HG03103 (cell line): ENCODE data around the gene ZNF638.

Experiments used
- ATAC-seq: cut with Tn5 transposase; IDR thresholded peaks from one replicate; pipeline ENCODE4 v1.9.1; 2021; ENCODE audit warnings: low read depth; ENCODE audit not compliant: unreplicated experiment

Gene ZNF638

GRCh38 chr2:71454221-71455010 is 122.8 kb downstream of the ZNF638 start:
- ATAC-seq, result no peak

- no peak for ATAC-seq
Observed at GRCh38 chr2:71455011-71455740, 123.6 kb downstream of the ZNF638 start.

GRCh38 chr2:71455741-71456569 is 124.4 kb downstream of the ZNF638 start:
- ATAC-seq, result no peak

- no peak for ATAC-seq
Observed at GRCh38 chr2:71456617-71457016, 125.0 kb downstream of the ZNF638 start.

- ATAC-seq, result no peak
Observed at GRCh38 chr2:71457123-71457915, 125.7 kb downstream of the ZNF638 start.

GRCh38 chr2:71457923-71458322 is 126.3 kb downstream of the ZNF638 start:
- no peak for ATAC-seq

- ATAC-seq, result no peak
Observed at GRCh38 chr2:71458413-71459083, 127.0 kb downstream of the ZNF638 start.

GRCh38 chr2:71459084-71459431 is 127.5 kb downstream of the ZNF638 start:
- no peak for ATAC-seq

GRCh38 chr2:71460056-71460455 is 128.5 kb downstream of the ZNF638 start:
- no peak for ATAC-seq

GRCh38 chr2:71460595-71461303 is 129.2 kb downstream of the ZNF638 start:
- ATAC-seq, result no peak

GRCh38 chr2:71461304-71461671 is 129.7 kb downstream of the ZNF638 start:
- no peak for ATAC-seq

- ATAC-seq, result no peak
Observed at GRCh38 chr2:71462056-71462605, 130.5 kb downstream of the ZNF638 start.

GRCh38 chr2:71462641-71463341 is 131.2 kb downstream of the ZNF638 start:
- no peak for ATAC-seq

GRCh38 chr2:71463342-71463654 is 131.7 kb downstream of the ZNF638 start:
- ATAC-seq, result no peak

- no peak for ATAC-seq
Observed at GRCh38 chr2:71464389-71464788, 132.8 kb downstream of the ZNF638 start.

- ATAC-seq, result no peak
Observed at GRCh38 chr2:71465356-71465755, 133.8 kb downstream of the ZNF638 start.

GRCh38 chr2:71465961-71466300 is 134.3 kb downstream of the ZNF638 start:
- ATAC-seq, result no peak

GRCh38 chr2:71466301-71467179 is 135.0 kb downstream of the ZNF638 start:
- ATAC-seq, result no peak
